ENCODE data around the gene SLC23A3. TPM values are rescaled to one million over a fixed set of nuclear protein-coding genes. Genes with fewer than 3 reads are reported as not detected.

SLC23A3 gene
- polyA plus RNA-seq, 1 donor (not counting 4 experiments of a cell fraction or from before 2014, with no cell fraction given) = 1.4 TPM

DNA sequence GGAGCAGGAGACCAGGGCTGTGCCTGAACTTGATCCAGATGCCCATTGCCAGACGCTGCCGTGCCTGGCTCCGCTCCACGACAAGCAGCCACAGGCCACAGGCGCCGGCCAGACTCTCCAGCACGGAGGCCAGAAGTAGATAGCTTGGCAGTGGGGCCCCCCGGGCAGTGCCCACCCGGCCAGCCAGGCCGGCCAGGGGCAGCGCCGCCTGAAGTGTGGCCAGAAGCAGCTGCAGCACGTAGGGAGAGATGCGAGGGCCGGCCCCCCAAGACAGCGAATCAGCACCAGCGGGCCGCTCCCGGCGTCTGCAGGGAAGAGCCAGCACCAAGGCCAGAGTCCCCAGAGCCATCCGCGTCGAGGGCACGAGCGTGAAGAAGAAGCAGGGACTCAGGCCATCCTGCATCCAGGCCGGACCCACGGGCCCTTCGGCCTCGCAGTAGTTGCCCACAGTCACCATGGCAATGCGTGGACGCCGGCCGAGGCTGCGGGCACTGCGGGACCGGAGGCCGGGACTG lies 48.4 kb upstream of the SLC23A3 start:
- Histone ChIP-seq H3K4me1 (ENCODE audit: control insufficient read depth, extremely low read depth, insufficient read depth, low read length) (peaks cover 18% of the 10 kb centered on the region), H3K4me3 (ENCODE audit: control insufficient read depth in 2 of 3, extremely low read depth in 1 of 3, insufficient read depth in 2 of 3, low read depth in 1 of 3, low read length in 3 of 3) (peak overlapping the region; percentile 25 to 69 (median 55)), H3K79me2 (ENCODE audit: control insufficient read depth, insufficient read depth, low read length) (no peaks in the 10 kb centered on the region), H3K36me3 (ENCODE audit: control insufficient read depth in 2 of 2, extremely low read depth in 1 of 2, insufficient read depth in 2 of 2, low read length in 2 of 2) (peaks cover 19 to 36% of the 10 kb centered on the region in 2 experiments), H3K27ac (ENCODE audit: control insufficient read depth, insufficient read depth, low read length) (peak overlapping the region; percentile 54), H3K4me2 (ENCODE audit: control insufficient read depth, extremely low read depth, insufficient read depth, low read depth, low read length) (peak overlapping the region; percentile 81), H3K9ac (ENCODE audit: control insufficient read depth, extremely low read depth, insufficient read depth, low read length) (peak overlapping the region; percentile 59), H3K9me3 (ENCODE audit: control insufficient read depth, low read depth, low read length) (no peaks in the 10 kb centered on the region), H3K27me3 (ENCODE audit: control insufficient read depth, extremely low read depth, insufficient read depth, low read length) (no peaks in the 10 kb centered on the region), H4K20me1 (ENCODE audit: control insufficient read depth, extremely low read depth, insufficient read depth, low read length) (no peaks in the 10 kb centered on the region), H3K9me1 (ENCODE audit: control insufficient read depth, extremely low read depth, insufficient read depth, low read length) (no peaks in the 10 kb centered on the region), H2AFZ (ENCODE audit: control insufficient read depth, low read length) (peak overlapping the region; percentile 26)
- DNase-seq (ENCODE audit: low read depth, low spot score) = no peak
- dilution Hi-C loops (cut with MboI; ENCODE audit: extremely low pct_ligation_motif_present, low sequenced_read_pairs) = no loop called here
- TF ChIP-seq, protein P1, sequence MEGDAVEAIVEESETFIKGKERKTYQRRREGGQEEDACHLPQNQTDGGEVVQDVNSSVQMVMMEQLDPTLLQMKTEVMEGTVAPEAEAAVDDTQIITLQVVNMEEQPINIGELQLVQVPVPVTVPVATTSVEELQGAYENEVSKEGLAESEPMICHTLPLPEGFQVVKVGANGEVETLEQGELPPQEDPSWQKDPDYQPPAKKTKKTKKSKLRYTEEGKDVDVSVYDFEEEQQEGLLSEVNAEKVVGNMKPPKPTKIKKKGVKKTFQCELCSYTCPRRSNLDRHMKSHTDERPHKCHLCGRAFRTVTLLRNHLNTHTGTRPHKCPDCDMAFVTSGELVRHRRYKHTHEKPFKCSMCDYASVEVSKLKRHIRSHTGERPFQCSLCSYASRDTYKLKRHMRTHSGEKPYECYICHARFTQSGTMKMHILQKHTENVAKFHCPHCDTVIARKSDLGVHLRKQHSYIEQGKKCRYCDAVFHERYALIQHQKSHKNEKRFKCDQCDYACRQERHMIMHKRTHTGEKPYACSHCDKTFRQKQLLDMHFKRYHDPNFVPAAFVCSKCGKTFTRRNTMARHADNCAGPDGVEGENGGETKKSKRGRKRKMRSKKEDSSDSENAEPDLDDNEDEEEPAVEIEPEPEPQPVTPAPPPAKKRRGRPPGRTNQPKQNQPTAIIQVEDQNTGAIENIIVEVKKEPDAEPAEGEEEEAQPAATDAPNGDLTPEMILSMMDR (optimal IDR thresholded peaks at IDR 0.05 in 1 of 3, IDR thresholded peaks at IDR 0.05 in 1 of 3, conservative IDR thresholded peaks at IDR 0.05 in 1 of 3; ENCODE audit: extremely low read depth in 1 of 3, insufficient read depth in 2 of 3, low read length in 3 of 3) = no peak
- no peak for TF ChIP-seq EZH2 (IDR thresholded peaks at IDR 0.05; ENCODE audit: low read length)
- no peak for FAIRE-seq

DNA sequence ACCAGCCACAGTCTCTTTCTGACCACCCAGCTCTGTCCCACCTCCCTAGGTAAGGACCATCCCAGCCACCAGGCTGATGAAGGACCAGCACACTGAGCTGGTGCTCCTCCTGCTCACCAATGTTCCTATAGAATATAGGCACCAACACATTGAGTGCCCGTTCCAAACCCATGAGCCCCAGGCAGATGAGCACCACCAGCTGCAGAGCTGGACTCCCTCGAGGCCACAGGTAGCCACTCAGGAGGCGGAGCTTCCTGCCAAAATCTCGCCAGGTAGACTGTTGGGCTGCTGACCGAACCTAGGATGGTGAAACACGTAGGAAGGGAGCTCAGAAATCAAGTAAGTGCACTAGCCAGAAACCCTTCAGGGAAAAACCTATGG lies 46.7 kb upstream of the SLC23A3 start:
- H3K9me3 ChIP-seq (ENCODE audit: control insufficient read depth, low read depth, low read length) = no peaks in the 10 kb centered on the region
- H3K4me2 ChIP-seq (ENCODE audit: control insufficient read depth, extremely low read depth, insufficient read depth, low read depth, low read length) = no peak overlapping the region
- no peak overlapping the region for H3K27ac ChIP-seq (ENCODE audit: control insufficient read depth, insufficient read depth, low read length)
- H3K4me3 ChIP-seq (ENCODE audit: control insufficient read depth in 2 of 3, extremely low read depth in 1 of 3, insufficient read depth in 2 of 3, low read depth in 1 of 3, low read length in 3 of 3) = no peak overlapping the region
- no peak overlapping the region for H3K9ac ChIP-seq (ENCODE audit: control insufficient read depth, extremely low read depth, insufficient read depth, low read length)
- H3K9me1 ChIP-seq (ENCODE audit: control insufficient read depth, extremely low read depth, insufficient read depth, low read length) = no peaks in the 10 kb centered on the region
- no peak overlapping the region for H2AFZ ChIP-seq (ENCODE audit: control insufficient read depth, low read length)
- H4K20me1 ChIP-seq (ENCODE audit: control insufficient read depth, extremely low read depth, insufficient read depth, low read length) = no peaks in the 10 kb centered on the region
- TF ChIP-seq, protein P1 (optimal IDR thresholded peaks at IDR 0.05 in 1 of 3, IDR thresholded peaks at IDR 0.05 in 1 of 3, conservative IDR thresholded peaks at IDR 0.05 in 1 of 3; ENCODE audit: extremely low read depth in 1 of 3, insufficient read depth in 2 of 3, low read length in 3 of 3) = no peak
- TF ChIP-seq EZH2 (IDR thresholded peaks at IDR 0.05; ENCODE audit: low read length) = no peak
- no peaks in the 10 kb centered on the region for H3K27me3 ChIP-seq (ENCODE audit: control insufficient read depth, extremely low read depth, insufficient read depth, low read length)
- DNase-seq (ENCODE audit: low read depth, low spot score) = no peak
- H3K79me2 ChIP-seq (ENCODE audit: control insufficient read depth, insufficient read depth, low read length) = no peaks in the 10 kb centered on the region
- peaks cover 13 to 37% of the 10 kb centered on the region in 2 experiments for H3K36me3 ChIP-seq (ENCODE audit: control insufficient read depth in 2 of 2, extremely low read depth in 1 of 2, insufficient read depth in 2 of 2, low read length in 2 of 2)
- peaks cover 18% of the 10 kb centered on the region for H3K4me1 ChIP-seq (ENCODE audit: control insufficient read depth, extremely low read depth, insufficient read depth, low read length)
- dilution Hi-C loops (cut with MboI; ENCODE audit: extremely low pct_ligation_motif_present, low sequenced_read_pairs) = no loop called here
- no peak for FAIRE-seq

Measured in keratinocyte (primary cell).